OCI-LY7 (cell line): ENCODE results near the gene TALDO1. TPM values are rescaled to one million over a fixed set of nuclear protein-coding genes. Genes with fewer than 3 reads are reported as not detected.

Experiments used
- BruUV-seq: library from RNA; stranded (reverse); fragments of 400-500 nt; replicated peaks from 2 replicates; lab custom pipeline; 2021; lab: Mats Ljungman, UMichigan
- CTCF ChIA-PET: fragments of 300-600 bp; sonication (Branson Sonifier 250); formaldehyde crosslinking; loops from one replicate; lab custom pipeline; 2022; ENCODE audit warnings: antibody characterized with exemption; ENCODE audit not compliant: unreplicated experiment; lab: Charles Lee
- POLR2A ChIA-PET: fragments of 300-600 bp; sonication (Branson Sonifier 250); formaldehyde crosslinking; loops from one replicate; lab custom pipeline; 2022; ENCODE audit warnings: antibody characterized with exemption; lab: Charles Lee
- DNase-seq: peaks from one replicate; pipeline ENCODE4 v3.0.0-alpha.2; 2015; ENCODE audit warnings: low spot score
- H2AFZ ChIP-seq: fragments of 200-600 bp; sonication (generic), shearing (Covaris generic); 2 replicates; pipeline ENCODE4 v1.6.1; 2014; ENCODE audit warnings: mild to moderate bottlenecking, antibody characterized with exemption, low read length, moderate library complexity
- H3K27ac ChIP-seq: fragments of 200-600 bp; sonication (generic); 2 replicates; pipeline ENCODE4 v1.5.1; 2014; ENCODE audit warnings: mixed run types, low read depth, mild to moderate bottlenecking, moderate library complexity, low read length, inconsistent platforms; ENCODE audit not compliant: poor library complexity, severe bottlenecking
- H3K36me3 ChIP-seq: fragments of 200-600 bp; sonication (generic); 2 replicates; pipeline ENCODE4 v1.6.1; 2014; ENCODE audit warnings: mild to moderate bottlenecking, antibody characterized with exemption, low read length, moderate library complexity, mixed read lengths; ENCODE audit not compliant: insufficient read depth
- H3K4me1 ChIP-seq: fragments of 200-600 bp; sonication (generic); 2 replicates; pipeline ENCODE4 v1.5.1; 2014; ENCODE audit warnings: mild to moderate bottlenecking, low read length; ENCODE audit not compliant: insufficient read depth, poor library complexity, severe bottlenecking
- H3K4me2 ChIP-seq: fragments of 200-600 bp; sonication (generic); 2 replicates; pipeline ENCODE4 v1.6.1; 2014; ENCODE audit warnings: mild to moderate bottlenecking, low read length
- H3K4me3 ChIP-seq: fragments of 200-600 bp; sonication (generic); 2 replicates; pipeline ENCODE4 v1.5.1; 2014; ENCODE audit warnings: mild to moderate bottlenecking, low read depth, low read length; ENCODE audit not compliant: poor library complexity, severe bottlenecking
- H3K79me2 ChIP-seq: fragments of 200-600 bp; sonication (generic); 2 replicates; pipeline ENCODE4 v1.6.1; 2016; ENCODE audit warnings: low read depth, mild to moderate bottlenecking, low read length, moderate library complexity, mixed read lengths; ENCODE audit not compliant: insufficient read depth
- H3K9me2 ChIP-seq: fragments of 200-600 bp; sonication (generic); 2 replicates; pipeline ENCODE4 v1.6.1; 2016; ENCODE audit warnings: mild to moderate bottlenecking, low read length, mixed read lengths; ENCODE audit not compliant: insufficient read depth
- H3K9me3 ChIP-seq: fragments of 200-600 bp; sonication (generic); 2 replicates; pipeline ENCODE4 v1.6.1; 2014; ENCODE audit warnings: mild to moderate bottlenecking, mixed run types, low read length, mixed read lengths
- H4K20me1 ChIP-seq: fragments of 200-600 bp; sonication (generic); 2 replicates; pipeline ENCODE4 v1.6.1; 2014; ENCODE audit warnings: mild to moderate bottlenecking, antibody characterized with exemption, low read length, moderate library complexity, mixed read lengths; ENCODE audit not compliant: insufficient read depth
- CTCF ChIP-seq: fragments of 200-600 bp; sonication (generic); conservative IDR thresholded peaks from 2 replicates; pipeline ENCODE4 v1.5.1; 2014; ENCODE audit warnings: mild to moderate bottlenecking, antibody characterized with exemption, low read length, moderate library complexity, mixed read lengths
- EZH2phosphoT487 ChIP-seq: fragments of 200-600 bp; sonication (generic); IDR thresholded peaks from 2 replicates; pipeline ENCODE4 v1.6.1; 2018; ENCODE audit warnings: low read depth, borderline replicate concordance, mild to moderate bottlenecking, mixed run types, antibody characterized with exemption, low read length, moderate library complexity, mixed read lengths
- intact Hi-C: fragments of 100-400 bp; cut with micrococcal nuclease; formaldehyde crosslinking; loops from one replicate; pipeline ENCODE4 v1.10.0; 2022; ENCODE audit not compliant: unreplicated experiment
- total RNA-seq, 2 experiments: library from RNA; depleted of rRNA in 1 of 2; stranded (reverse); fragments of >200 nt in 1 of 2; shearing (Covaris generic) in 1 of 2; gene quantifications; 2 replicates each; pipeline ENCODE4 v1.2.3, GENCODE V29; 2014 to 2022

The TALDO1 gene
- total RNA-seq, 2 experiments from 2014 or later = 172 to 226 TPM

DNA sequence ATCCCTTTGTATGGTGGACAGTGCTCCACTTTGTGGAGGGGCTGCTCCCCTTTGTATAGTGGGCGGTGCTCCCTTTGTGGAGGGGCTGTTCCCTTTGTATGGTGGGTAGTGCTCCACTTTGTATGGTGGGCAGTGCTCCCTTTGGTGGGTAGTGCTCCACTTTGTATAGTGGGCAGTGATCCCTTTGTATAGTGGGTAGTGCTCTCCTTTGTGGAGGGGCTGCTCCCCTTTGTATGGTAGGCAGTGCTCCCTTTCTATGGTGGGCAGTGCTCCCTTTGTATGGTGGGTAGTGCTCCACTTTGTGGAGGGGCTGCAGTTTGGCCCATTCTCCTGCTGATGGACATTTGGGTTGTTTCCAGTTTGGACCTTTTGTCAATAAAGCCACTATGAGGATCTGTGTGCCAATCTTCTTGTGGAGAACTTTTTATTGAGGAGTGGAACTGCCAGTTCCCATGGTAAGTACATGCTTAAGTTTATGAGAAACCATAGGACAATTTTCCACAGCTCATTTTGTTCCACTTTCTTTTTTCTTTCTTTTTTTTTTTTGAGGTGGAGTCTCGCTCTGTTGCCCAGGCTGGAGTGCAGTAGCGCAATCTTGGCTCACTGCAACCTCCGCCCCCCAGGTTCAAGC is 4.6 kb upstream of the TALDO1 start:
- intact Hi-C loops = no loop called here
- H3K4me1 ChIP-seq = peaks cover 8% of the 10 kb centered on the region
- CTCF ChIA-PET = no interaction called here
- POLR2A ChIA-PET = no interaction called here
- H3K9me2 ChIP-seq = no peaks in the 10 kb centered on the region
- no peak overlapping the region for H3K27ac ChIP-seq
- no peak overlapping the region for H3K4me3 ChIP-seq
- no peaks in the 10 kb centered on the region for H3K36me3 ChIP-seq
- no TSS peak for BruUV-seq
- no peaks in the 10 kb centered on the region for H3K9me3 ChIP-seq
- no peaks in the 10 kb centered on the region for H4K20me1 ChIP-seq
- peaks cover 3% of the 10 kb centered on the region; the same call in 1 of the 2 replicates for H3K79me2 ChIP-seq
- no peak overlapping the region for H3K4me2 ChIP-seq
- TF ChIP-seq EZH2phosphoT487 (no peak), CTCF (no peak)
- DNase-seq = no peak
- H2AFZ ChIP-seq = no peak overlapping the region

GRCh38 chr11:745428-745827 is 1.8 kb upstream of the TALDO1 start:
- no peaks in the 10 kb centered on the region for H3K9me2 ChIP-seq
- peaks cover 22% of the 10 kb centered on the region for H3K4me1 ChIP-seq
- TF ChIP-seq CTCF = no peak
- no peak for TF ChIP-seq EZH2phosphoT487
- H2AFZ ChIP-seq = no peak overlapping the region
- H3K4me3 ChIP-seq = no peak overlapping the region
- BruUV-seq = no TSS peak
- ChIA-PET POLR2A (interaction anchor here (0.6 to 0.9 kb wide), 2 partner anchors 19 to 49 kb away, joined by 3 read pairs; no protein-coding TSS in a partner anchor), CTCF (no interaction called here)
- H3K4me2 ChIP-seq = no peak overlapping the region
- H3K79me2 ChIP-seq = peaks cover 31% of the 10 kb centered on the region
- H3K27ac ChIP-seq = no peak overlapping the region
- no peak for DNase-seq
- H4K20me1 ChIP-seq = peaks cover 6% of the 10 kb centered on the region; the same call in 1 of the 2 replicates
- H3K9me3 ChIP-seq = no peaks in the 10 kb centered on the region
- H3K36me3 ChIP-seq = peaks cover 15% of the 10 kb centered on the region
- intact Hi-C loops = loop anchor here (5.0 kb wide), 1 partner anchor 52 kb away; the partner anchor contains the start of gene SLC25A22
